Hepatocyte (in vitro differentiated cells): Measurements from ENCODE around the gene SLC26A11. TPM values are rescaled to one million over a fixed set of nuclear protein-coding genes. Genes with fewer than 3 reads are reported as not detected.

Experiments
- DNase-seq: peaks from one replicate; pipeline ENCODE4 v3.0.0-alpha.2; 2016; ENCODE audit warnings: low spot score
- H2AFZ ChIP-seq: fragments of 200-600 bp; sonication (generic); 2 replicates; pipeline ENCODE4 v1.6.0; 2016; ENCODE audit warnings: antibody characterized with exemption, mild to moderate bottlenecking
- H3K27ac ChIP-seq: fragments of 200-600 bp; sonication (generic); 2 replicates; pipeline ENCODE4 v1.5.1; 2016; ENCODE audit warnings: mild to moderate bottlenecking
- H3K27me3 ChIP-seq: fragments of 200-600 bp; sonication (generic); 2 replicates; pipeline ENCODE4 v1.6.1; 2016
- H3K36me3 ChIP-seq: fragments of 200-600 bp; sonication (generic); replicated peaks from 2 replicates; pipeline ENCODE4 v1.5.1; 2016; ENCODE audit warnings: low read depth; ENCODE audit not compliant: insufficient read depth
- H3K4me1 ChIP-seq: fragments of 200-600 bp; sonication (generic); 2 replicates; pipeline ENCODE4 v1.5.1; 2016; ENCODE audit warnings: mild to moderate bottlenecking, moderate library complexity; ENCODE audit not compliant: insufficient read depth
- H3K4me2 ChIP-seq: fragments of 200-600 bp; sonication (generic); 2 replicates; pipeline ENCODE4 v1.6.0; 2016
- H3K4me3 ChIP-seq: fragments of 200-600 bp; sonication (generic); 2 replicates; pipeline ENCODE4 v1.5.1; 2016; ENCODE audit warnings: mild to moderate bottlenecking
- H3K79me2 ChIP-seq: fragments of 200-600 bp; sonication (generic); 2 replicates; pipeline ENCODE4 v1.6.0; 2017; ENCODE audit warnings: mild to moderate bottlenecking
- H3K9me2 ChIP-seq: fragments of 200-600 bp; sonication (generic); replicated peaks from 2 replicates; pipeline ENCODE4 v1.6.0; 2017; ENCODE audit warnings: mild to moderate bottlenecking; ENCODE audit not compliant: insufficient read depth
- H3K9me3 ChIP-seq: fragments of 200-600 bp; sonication (generic); 2 replicates; pipeline ENCODE4 v1.5.1; 2016; ENCODE audit warnings: low read depth, mild to moderate bottlenecking
- H4K20me1 ChIP-seq: fragments of 200-600 bp; sonication (generic); 2 replicates; pipeline ENCODE4 v1.6.0; 2016; ENCODE audit warnings: mild to moderate bottlenecking; ENCODE audit not compliant: insufficient read depth, poor library complexity, severe bottlenecking
- CTCF ChIP-seq: fragments of 200-600 bp; sonication (generic); IDR thresholded peaks from 2 replicates; pipeline ENCODE4 v1.5.1; 2016; ENCODE audit warnings: antibody characterized with exemption, mild to moderate bottlenecking; ENCODE audit not compliant: poor library complexity
- EZH2 ChIP-seq: fragments of 200-600 bp; sonication (generic); IDR thresholded peaks from 2 replicates; pipeline ENCODE4 v1.6.1; 2016; ENCODE audit warnings: antibody characterized with exemption, mild to moderate bottlenecking, borderline replicate concordance
- EZH2phosphoT487 ChIP-seq: fragments of 200-600 bp; sonication (generic); IDR thresholded peaks from one replicate; pipeline ENCODE4 v1.6.1; 2018; ENCODE audit warnings: antibody characterized with exemption, mild to moderate bottlenecking, low read depth, moderate library complexity; ENCODE audit not compliant: unreplicated experiment, severe bottlenecking
- WGBS: methylation state at CpG from one replicate; pipeline ENCODE4 v1.1.6; 2016; ENCODE audit warnings: low lambda C conversion rate; ENCODE audit errors: missing lambda C conversion rate; 5-methylcytosine and 5-hydroxymethylcytosine counted together
- polyA plus RNA-seq: library from polyadenylated mRNA; unstranded; fragments of >200 nt; fragmentation: Nextera tagmentation; extraction: Ambion mirVana; gene quantifications from 2 replicates; pipeline ENCODE4 v1.2.1, GENCODE V29; 2016
- total RNA-seq: library from RNA; depleted of rRNA; stranded (reverse); fragments of >200 nt; gene quantifications from 2 replicates; pipeline ENCODE4 v1.2.3, GENCODE V29; 2014

SLC26A11 gene
- total and polyA plus RNA-seq, 2 experiments from 2014 or later: 17.5 to 24.9 TPM

GRCh38 chr17:80217703-80218362, 2.4 kb upstream of the SLC26A11 start:
- Histone ChIP-seq H3K4me2 (no peak overlapping the region), H2AFZ (no peak overlapping the region), H4K20me1 (no peaks in the 10 kb centered on the region), H3K79me2 (peaks cover 32% of the 10 kb centered on the region), H3K36me3 (no peaks in the 10 kb centered on the region), H3K4me1 (peaks cover 16% of the 10 kb centered on the region), H3K27ac (no peak overlapping the region), H3K9me2 (no peaks in the 10 kb centered on the region), H3K9me3 (no peaks in the 10 kb centered on the region), H3K4me3 (no peak overlapping the region), H3K27me3 (no peaks in the 10 kb centered on the region)
- over 99% methylated on average over 13 of the region's 13 CpGs for WGBS
- no peak for DNase-seq
- no peak for TF ChIP-seq EZH2
- no peak for TF ChIP-seq CTCF
- no peak for TF ChIP-seq EZH2phosphoT487

GRCh38 chr17:80218391-80218790, 1.8 kb upstream of the SLC26A11 start:
- Histone ChIP-seq H3K9me2 (no peaks in the 10 kb centered on the region), H4K20me1 (no peaks in the 10 kb centered on the region), H3K79me2 (peaks cover 32% of the 10 kb centered on the region), H3K4me3 (no peak overlapping the region), H3K4me2 (no peak overlapping the region), H3K36me3 (no peaks in the 10 kb centered on the region), H3K27ac (no peak overlapping the region), H2AFZ (no peak overlapping the region), H3K4me1 (peaks cover 16% of the 10 kb centered on the region), H3K9me3 (no peaks in the 10 kb centered on the region), H3K27me3 (no peaks in the 10 kb centered on the region)
- DNase-seq: no peak
- WGBS: 87% methylated on average over 7 of the region's 7 CpGs
- TF ChIP-seq EZH2 (no peak), EZH2phosphoT487 (no peak), CTCF (no peak)

GRCh38 chr17:80219013-80219762, 1.0 kb upstream of the SLC26A11 start:
- peaks cover 32% of the 10 kb centered on the region for H3K79me2 ChIP-seq
- no peaks in the 10 kb centered on the region for H4K20me1 ChIP-seq
- H3K9me2 ChIP-seq: no peaks in the 10 kb centered on the region
- H3K4me3 ChIP-seq: peak overlapping the region; percentile 75
- TF ChIP-seq CTCF: no peak
- no peak for TF ChIP-seq EZH2phosphoT487
- TF ChIP-seq EZH2: no peak
- DNase-seq: peak; percentile 75
- no peaks in the 10 kb centered on the region for H3K36me3 ChIP-seq
- WGBS: 41% methylated on average over 14 of the region's 15 CpGs
- H2AFZ ChIP-seq: peak overlapping the region; percentile 74
- H3K4me2 ChIP-seq: peak overlapping the region; percentile 96
- H3K4me1 ChIP-seq: peaks cover 16% of the 10 kb centered on the region
- H3K9me3 ChIP-seq: no peaks in the 10 kb centered on the region
- H3K27ac ChIP-seq: peak overlapping the region; percentile 88
- H3K27me3 ChIP-seq: no peaks in the 10 kb centered on the region
